Activated CD8-positive, alpha-beta memory T cell treated with anti-CD3 and anti-CD28 coated beads, Interleukin-2, amount 50 U/mL, for 24 hours (primary cell): ENCODE data around the gene ZNF555.
"Not testable (repeated sequence)": the region's sequence is repeated elsewhere in the genome, so short reads cannot be mapped to it uniquely, and the experiment has no call there.

Source experiments
- DNase-seq: peaks from one replicate; pipeline ENCODE4 v3.0.0-alpha.2; 2020; ENCODE audit errors: extremely low read depth

The ZNF555 gene

GRCh38 chr19:2867025-2867991 lies 26.0 kb downstream of the ZNF555 start, which contains the start of gene ZNF556:
Gene ZNF556, plus strand, starts transcription at chr19:2867335. Its CDS starts 87 bp downstream, at chr19:2867422.
- DNase-seq = no peak

GRCh38 chr19:2869618-2870017 lies 28.3 kb downstream of the ZNF555 start:
- DNase-seq = no peak

GRCh38 chr19:2872175-2872574 lies 30.9 kb downstream of the ZNF555 start:
- DNase-seq = not testable (repeated sequence)

- DNase-seq = no peak
These were observed 36.4 kb downstream of the ZNF555 start for GRCh38 chr19:2877398-2878331.

DNA sequence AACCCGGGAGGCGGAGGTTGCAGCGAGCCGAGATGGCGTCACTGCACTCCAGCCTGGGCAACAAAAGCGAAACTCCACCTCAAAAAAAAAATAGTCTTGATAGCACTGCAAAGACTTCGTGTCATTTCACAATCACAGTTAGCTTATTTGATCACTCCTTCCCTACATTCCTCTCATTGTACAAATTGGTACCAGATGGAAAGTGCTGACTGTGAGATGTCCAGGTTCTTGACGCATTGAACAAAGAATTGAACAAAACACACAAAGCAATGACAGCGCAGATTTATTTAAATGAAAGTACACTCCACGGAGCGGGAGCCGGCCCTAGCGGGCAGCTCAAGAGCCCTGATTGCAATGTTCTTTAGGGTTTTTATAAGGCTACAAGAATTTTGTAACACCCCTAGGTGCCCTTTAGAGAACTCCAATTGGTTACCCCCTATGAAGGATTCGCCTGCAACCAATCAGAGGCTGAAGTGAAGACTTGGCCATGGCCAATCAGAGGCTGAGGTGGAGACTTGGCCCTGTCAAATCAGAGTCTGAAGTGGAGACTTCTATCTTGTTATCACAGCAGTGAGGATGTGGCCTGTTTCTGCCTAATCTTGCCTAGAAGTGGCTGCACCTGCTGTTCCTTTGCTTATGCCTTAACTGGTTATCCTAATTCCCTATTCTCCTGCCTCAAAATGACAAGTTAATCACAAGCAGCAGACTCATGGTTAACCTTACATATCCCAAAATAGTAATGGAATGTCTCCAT lies 42.6 kb downstream of the ZNF555 start:
- no peak for DNase-seq

DNA sequence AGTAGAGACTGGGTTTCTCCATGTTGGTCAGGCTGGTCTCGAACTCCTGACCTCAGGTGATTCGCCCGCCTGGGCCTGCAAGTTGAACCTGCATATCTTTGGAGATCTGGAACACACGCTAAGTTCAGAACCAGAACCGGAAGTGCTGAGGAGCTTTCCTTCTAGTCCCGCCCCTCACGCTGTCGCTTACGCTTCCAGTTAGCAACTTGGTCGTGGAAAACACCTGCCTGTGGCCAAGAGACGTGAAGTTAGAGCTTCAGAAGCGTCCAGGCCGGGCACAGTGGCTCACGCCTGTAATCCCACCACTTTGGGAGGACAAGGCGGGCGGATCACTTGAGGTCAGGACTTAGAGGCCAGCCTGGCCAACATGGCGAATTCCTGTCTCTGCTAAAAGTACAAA lies 44.5 kb downstream of the ZNF555 start:
- no peak for DNase-seq

DNA sequence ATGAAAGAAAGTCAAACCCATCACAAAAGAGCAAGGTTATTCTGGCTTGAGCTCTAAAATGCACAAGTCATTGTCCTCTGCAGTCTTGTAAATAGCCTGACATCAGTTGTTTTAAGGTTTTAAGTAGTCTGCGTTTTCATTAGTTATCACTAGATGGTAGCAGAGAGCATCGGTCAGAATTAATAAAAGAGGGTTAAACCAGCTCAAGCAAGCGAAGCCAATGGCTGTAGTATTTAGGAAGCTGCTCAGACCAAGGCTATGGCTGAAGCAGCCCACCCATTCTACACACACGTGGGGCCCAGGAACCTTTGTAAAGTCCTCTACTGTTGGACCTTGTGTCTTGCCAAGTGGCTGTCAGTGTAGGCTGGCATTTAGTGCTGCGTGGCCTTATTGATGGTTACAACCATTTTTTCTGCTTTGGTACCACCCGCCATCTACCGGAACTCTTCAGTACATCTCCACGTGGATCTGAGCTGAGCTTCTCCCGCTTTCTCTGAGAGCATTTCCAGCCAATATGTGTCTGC lies 46.2 kb downstream of the ZNF555 start:
- DNase-seq = no peak

DNA sequence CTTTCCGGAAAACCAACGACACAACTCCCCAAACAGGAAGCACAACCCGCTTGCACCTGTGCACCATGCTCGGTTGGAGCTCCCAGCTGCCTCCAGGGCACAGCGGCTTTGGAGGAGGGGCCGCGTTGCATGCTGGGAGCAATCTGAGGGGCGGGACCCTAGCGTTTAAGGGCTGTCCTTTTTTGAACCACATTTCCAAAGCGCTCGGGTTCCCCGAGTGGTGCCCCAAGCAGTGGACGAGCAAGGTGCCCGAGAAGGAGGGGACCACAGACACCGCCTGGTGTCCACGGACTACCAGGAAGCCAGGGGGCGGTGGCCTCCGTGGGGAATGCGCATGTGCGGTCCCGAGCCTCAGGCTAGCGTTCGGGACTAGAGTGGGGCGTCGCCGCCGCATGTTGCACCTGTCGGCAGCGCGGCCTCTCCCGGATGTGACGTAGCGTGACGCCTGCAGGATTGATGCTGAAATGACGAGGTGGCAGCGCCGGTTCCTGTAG lies 47.5 kb downstream of the ZNF555 start:
- DNase-seq = no peak

- DNase-seq = not testable (repeated sequence)
These were observed 49.3 kb downstream of the ZNF555 start for GRCh38 chr19:2890531-2890930.

- DNase-seq = no peak
These were observed 55.4 kb downstream of the ZNF555 start for GRCh38 chr19:2896694-2897093.

DNA sequence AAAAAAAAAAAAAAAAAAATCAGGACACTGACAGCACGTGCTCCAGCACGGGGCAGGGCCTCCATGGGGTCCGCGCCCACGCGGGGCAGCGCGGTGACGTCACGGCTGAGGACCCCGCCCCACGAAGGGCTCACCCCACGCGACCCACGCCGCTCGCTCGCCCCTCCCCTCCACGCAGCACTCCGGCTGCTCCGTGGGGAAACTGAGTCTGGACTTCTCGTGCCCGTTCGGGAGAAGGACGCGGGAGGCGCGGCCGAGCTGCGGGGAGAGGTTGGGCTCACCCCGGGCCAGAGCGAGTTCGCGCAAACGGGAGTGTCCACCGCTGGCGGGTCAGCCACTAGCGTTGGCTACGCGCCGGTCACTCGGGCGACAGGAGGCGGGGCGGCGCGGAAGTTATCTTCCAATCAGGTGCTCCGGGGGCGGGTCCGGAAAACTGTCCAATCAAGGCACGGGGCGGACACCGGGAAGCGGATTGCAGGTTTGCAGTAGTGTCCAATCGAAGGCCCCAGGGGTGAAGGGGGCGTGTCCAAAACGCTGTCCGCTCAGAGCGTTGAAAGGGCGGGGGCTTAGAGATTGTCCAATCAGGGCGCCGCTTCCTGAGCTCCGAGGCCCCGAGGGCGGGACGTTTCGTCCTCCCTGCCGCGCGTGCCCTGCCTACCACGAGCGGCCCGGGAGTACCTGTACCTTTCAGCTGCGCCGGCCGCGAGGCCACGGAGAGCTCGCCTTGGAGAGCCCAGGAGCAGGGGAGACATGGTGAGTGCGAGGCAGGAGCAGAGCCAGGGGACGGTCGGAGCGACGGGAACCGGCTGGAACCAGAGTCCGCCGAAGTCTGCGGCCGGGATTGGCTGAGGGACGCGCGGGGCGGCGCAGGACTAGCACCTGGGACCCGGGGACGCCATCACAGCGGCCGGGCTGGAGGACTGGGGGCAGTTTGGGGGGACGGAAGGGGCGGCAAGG lies 59.3 kb downstream of the ZNF555 start, which contains the start of gene ZNF57:
Gene ZNF57 (plus strand): TSS at position 633 of the 957 bp plus-strand sequence. CDS start 118 bp downstream, at position 751.
- DNase-seq = peak; percentile 97

- DNase-seq = no peak
These were observed 61.4 kb downstream of the ZNF555 start for GRCh38 chr19:2902590-2903218.

- DNase-seq = not testable (repeated sequence)
These were observed 62.1 kb downstream of the ZNF555 start for GRCh38 chr19:2903326-2903725.

- no peak for DNase-seq
These were observed 64.7 kb downstream of the ZNF555 start for GRCh38 chr19:2905918-2906519.

- no peak for DNase-seq
These were observed 65.4 kb downstream of the ZNF555 start for GRCh38 chr19:2906631-2907195.
